HFFc6 (cell line): ENCODE results near the gene AMDHD1. TPM values are rescaled to one million over a fixed set of nuclear protein-coding genes. Genes with fewer than 3 reads are reported as not detected.

Source experiments
- DNase-seq: peaks from one replicate; pipeline ENCODE4 v3.0.0-alpha.2; 2018
- H3K27ac Mint-ChIP-seq: 2 replicates; pipeline ENCODE4 v1.8.0; 2020; ENCODE audit warnings: mild to moderate bottlenecking, mixed read lengths
- H3K27me3 Mint-ChIP-seq: 2 replicates; pipeline ENCODE4 v1.8.0; 2021; ENCODE audit warnings: mild to moderate bottlenecking, moderate library complexity, mixed read lengths; ENCODE audit not compliant: insufficient read depth
- H3K36me3 Mint-ChIP-seq: 2 replicates; pipeline ENCODE4 v1.8.0; 2021; ENCODE audit warnings: low read depth, mixed read lengths
- H3K4me1 Mint-ChIP-seq: 2 replicates; pipeline ENCODE4 v1.8.0; 2020; ENCODE audit warnings: low read depth, mixed read lengths
- H3K4me3 Mint-ChIP-seq: 2 replicates; pipeline ENCODE4 v1.8.0; 2020; ENCODE audit warnings: mild to moderate bottlenecking, moderate library complexity, mixed read lengths
- H3K9me3 Mint-ChIP-seq: 2 replicates; pipeline ENCODE4 v1.8.0; 2020; ENCODE audit warnings: mild to moderate bottlenecking, mixed read lengths
- CTCF ChIP-seq: fragments of 200-600 bp; sonication (generic); IDR thresholded peaks from 2 replicates; pipeline ENCODE4 v1.5.0; 2021; ENCODE audit warnings: antibody characterized with exemption, mild to moderate bottlenecking
- total RNA-seq, 6 experiments: library from RNA; stranded (reverse); fragmentation: NEBNext Ultra II Directional; extraction: Animal tissue kit (Norgen Biotek cat#: 25700); gene quantifications; 2 replicates in 1 of 6; 3 replicates in 5 of 6; pipeline ENCODE4 v1.2.3, GENCODE V29; 2021

AMDHD1 gene
- total RNA-seq, 6 experiments from 2014 or later, result 0.09 to 0.52 TPM; not detected in 4

GRCh38 chr12:95974358-95974757 is 31.2 kb downstream of the AMDHD1 start:
- Mint-ChIP-seq H3K27me3 (peaks cover 29% of the 10 kb centered on the region), H3K4me1 (no peaks in the 10 kb centered on the region), H3K4me3 (no peak overlapping the region), H3K36me3 (no peaks in the 10 kb centered on the region), H3K27ac (no peak overlapping the region), H3K9me3 (peaks cover 7% of the 10 kb centered on the region; the same call in 1 of the 2 replicates)
- TF ChIP-seq CTCF, result no peak
- no peak for DNase-seq

GRCh38 chr12:95975491-95975890 is 32.4 kb downstream of the AMDHD1 start:
- TF ChIP-seq CTCF, result no peak
- no peaks in the 10 kb centered on the region for H3K4me1 Mint-ChIP-seq
- H3K27me3 Mint-ChIP-seq, result peaks cover 32% of the 10 kb centered on the region
- H3K27ac Mint-ChIP-seq, result no peak overlapping the region
- peaks cover under 1% of the 10 kb centered on the region; the same call in 1 of the 2 replicates for H3K9me3 Mint-ChIP-seq
- no peak overlapping the region for H3K4me3 Mint-ChIP-seq
- H3K36me3 Mint-ChIP-seq, result no peaks in the 10 kb centered on the region
- no peak for DNase-seq

GRCh38 chr12:95976416-95976832 is 33.3 kb downstream of the AMDHD1 start:
- Mint-ChIP-seq H3K27ac (no peak overlapping the region), H3K4me3 (no peak overlapping the region), H3K9me3 (no peaks in the 10 kb centered on the region), H3K36me3 (no peaks in the 10 kb centered on the region), H3K27me3 (peaks cover 33% of the 10 kb centered on the region), H3K4me1 (no peaks in the 10 kb centered on the region)
- DNase-seq, result no peak
- no peak for TF ChIP-seq CTCF

- no peaks in the 10 kb centered on the region for H3K36me3 Mint-ChIP-seq
- TF ChIP-seq CTCF, result no peak
- H3K4me1 Mint-ChIP-seq, result no peaks in the 10 kb centered on the region
- no peak overlapping the region for H3K27ac Mint-ChIP-seq
- no peaks in the 10 kb centered on the region for H3K9me3 Mint-ChIP-seq
- no peak for DNase-seq
- H3K4me3 Mint-ChIP-seq, result no peak overlapping the region
- H3K27me3 Mint-ChIP-seq, result peaks cover 33% of the 10 kb centered on the region
Measured at GRCh38 chr12:95977764-95978305, 34.7 kb downstream of the AMDHD1 start.

GRCh38 chr12:95978351-95978750 is 35.2 kb downstream of the AMDHD1 start:
- no peaks in the 10 kb centered on the region for H3K36me3 Mint-ChIP-seq
- DNase-seq, result no peak
- H3K4me1 Mint-ChIP-seq, result no peaks in the 10 kb centered on the region
- TF ChIP-seq CTCF, result no peak
- no peak overlapping the region for H3K4me3 Mint-ChIP-seq
- H3K27me3 Mint-ChIP-seq, result peaks cover 31% of the 10 kb centered on the region
- no peaks in the 10 kb centered on the region for H3K9me3 Mint-ChIP-seq
- H3K27ac Mint-ChIP-seq, result no peak overlapping the region

- H3K4me3 Mint-ChIP-seq, result no peak overlapping the region
Measured at GRCh38 chr12:95978774-95979173, 35.6 kb downstream of the AMDHD1 start.

More at GRCh38 chr12:95978774-95979173, 35.6 kb downstream of the AMDHD1 start:
- Mint-ChIP-seq H3K36me3 (no peaks in the 10 kb centered on the region), H3K9me3 (no peaks in the 10 kb centered on the region), H3K27me3 (peaks cover 28% of the 10 kb centered on the region), H3K27ac (no peak overlapping the region), H3K4me1 (no peaks in the 10 kb centered on the region)
- no peak for DNase-seq
- TF ChIP-seq CTCF, result no peak
